H9 (cell line): Measurements from ENCODE around the gene CALR. TPM values are rescaled to one million over a fixed set of nuclear protein-coding genes. Genes with fewer than 3 reads are reported as not detected.

Experiments used
- DNase-seq: peaks from one replicate; pipeline ENCODE4 v3.0.0-alpha.2; 2017
- H2AFZ ChIP-seq: one replicate; pipeline ENCODE4 v1.6.1; 2013; ENCODE audit warnings: mild to moderate bottlenecking, low read length, control low read depth, moderate library complexity
- H2AK5ac ChIP-seq: 2 replicates; pipeline ENCODE4 v1.6.1; 2013; ENCODE audit warnings: low read length, control low read depth, mixed read lengths; ENCODE audit not compliant: insufficient read length
- H2BK120ac ChIP-seq: one replicate; pipeline ENCODE4 v1.6.1; 2013; ENCODE audit warnings: low read depth, mild to moderate bottlenecking, low read length, control low read depth, inconsistent platforms; ENCODE audit not compliant: poor library complexity, severe bottlenecking
- H2BK12ac ChIP-seq: 2 replicates; pipeline ENCODE4 v1.6.1; 2013; ENCODE audit warnings: low read length, control low read depth, mixed read lengths, low read depth; ENCODE audit not compliant: insufficient read length
- H2BK15ac ChIP-seq: 2 replicates; pipeline ENCODE4 v1.6.1; 2013; ENCODE audit warnings: low read depth, low read length, control low read depth
- H2BK20ac ChIP-seq: one replicate; pipeline ENCODE4 v1.6.1; 2013; ENCODE audit warnings: low read depth, mild to moderate bottlenecking, low read length, control low read depth, inconsistent platforms; ENCODE audit not compliant: poor library complexity, severe bottlenecking
- H2BK5ac ChIP-seq: 2 replicates; pipeline ENCODE4 v1.6.1; 2013; ENCODE audit warnings: low read length, control low read depth, mixed read lengths; ENCODE audit not compliant: insufficient read length
- H3K14ac ChIP-seq: 2 replicates; pipeline ENCODE4 v1.6.1; 2013; ENCODE audit warnings: low read length, control low read depth; ENCODE audit not compliant: insufficient read depth
- H3K18ac ChIP-seq: 2 replicates; pipeline ENCODE4 v1.6.1; 2013; ENCODE audit warnings: low read depth, mild to moderate bottlenecking, mixed read lengths, low read length, control low read depth; ENCODE audit not compliant: insufficient read length
- H3K23ac ChIP-seq: 2 replicates; pipeline ENCODE4 v1.6.1; 2013; ENCODE audit warnings: low read length, control low read depth, mixed read lengths, low read depth; ENCODE audit not compliant: insufficient read length
- H3K23me2 ChIP-seq: 2 replicates; pipeline ENCODE4 v1.6.1; 2013; ENCODE audit warnings: low read depth, mild to moderate bottlenecking, mixed read lengths, low read length, control low read depth; ENCODE audit not compliant: insufficient read length, poor library complexity, severe bottlenecking
- H3K27ac ChIP-seq: 2 replicates; pipeline ENCODE4 v1.5.1; 2013; ENCODE audit warnings: low read length, control low read depth, mixed read lengths, low read depth; ENCODE audit not compliant: insufficient read length
- H3K27me3 ChIP-seq: 2 replicates; pipeline ENCODE4 v1.6.1; 2013; ENCODE audit warnings: low read length, control low read depth, inconsistent platforms; ENCODE audit not compliant: insufficient read depth
- H3K4ac ChIP-seq: 2 replicates; pipeline ENCODE4 v1.6.1; 2013; ENCODE audit warnings: low read depth, mild to moderate bottlenecking, control low read depth, inconsistent platforms, low read length, moderate library complexity
- H3K4me1 ChIP-seq: 2 replicates; pipeline ENCODE4 v1.6.1; 2013; ENCODE audit warnings: low read length, control low read depth, inconsistent platforms; ENCODE audit not compliant: insufficient read depth
- H3K4me2 ChIP-seq: 2 replicates; pipeline ENCODE4 v1.6.1; 2013; ENCODE audit warnings: low read length, control low read depth, mixed read lengths; ENCODE audit not compliant: insufficient read length, insufficient read depth
- H3K56ac ChIP-seq: 2 replicates; pipeline ENCODE4 v1.6.1; 2013; ENCODE audit warnings: low read depth, mild to moderate bottlenecking, mixed read lengths, low read length, control low read depth; ENCODE audit not compliant: insufficient read length
- H3K79me1 ChIP-seq: 2 replicates; pipeline ENCODE4 v1.6.1; 2013; ENCODE audit warnings: low read depth, mild to moderate bottlenecking, moderate library complexity, low read length, control low read depth, inconsistent platforms; ENCODE audit not compliant: insufficient read depth, poor library complexity, severe bottlenecking
- H3K79me2 ChIP-seq: 2 replicates; pipeline ENCODE4 v1.6.1; 2013; ENCODE audit warnings: low read length, control low read depth, inconsistent platforms; ENCODE audit not compliant: insufficient read depth
- H3K9ac ChIP-seq: 2 replicates; pipeline ENCODE4 v1.6.1; 2013; ENCODE audit warnings: low read length, control low read depth, mixed read lengths; ENCODE audit not compliant: insufficient read length; ENCODE audit errors: extremely low read depth
- H3K9me3 ChIP-seq: one replicate; pipeline ENCODE4 v1.6.1; 2013; ENCODE audit warnings: low read depth, low read length, inconsistent platforms; ENCODE audit not compliant: control insufficient read depth
- H3T11ph ChIP-seq: one replicate; pipeline ENCODE4 v1.6.1; 2013; ENCODE audit warnings: mild to moderate bottlenecking, low read length, control low read depth, inconsistent platforms
- H4K20me1 ChIP-seq: one replicate; pipeline ENCODE4 v1.6.1; 2013; ENCODE audit not compliant: control insufficient read depth, insufficient read length, insufficient read depth
- H4K5ac ChIP-seq: 2 replicates; pipeline ENCODE4 v1.6.1; 2013; ENCODE audit warnings: low read depth, mild to moderate bottlenecking, mixed read lengths, low read length, control low read depth; ENCODE audit not compliant: insufficient read length
- H4K8ac ChIP-seq: replicated peaks from 2 replicates; pipeline ENCODE4 v1.6.1; 2013; ENCODE audit warnings: low read length, control low read depth, mixed read lengths, low read depth; ENCODE audit not compliant: insufficient read length
- H4K91ac ChIP-seq: 2 replicates; pipeline ENCODE4 v1.6.1; 2013; ENCODE audit warnings: low read depth, mild to moderate bottlenecking, moderate library complexity, mixed read lengths, low read length, control low read depth; ENCODE audit not compliant: insufficient read length
- H3K27ac Mint-ChIP-seq, 3 experiments: 2 replicates in 2 of 3; 3 replicates in 1 of 3; pipeline ENCODE4 v1.8.0; 2020 to 2021; ENCODE audit warnings: mixed read lengths in 3 of 3, mild to moderate bottlenecking in 1 of 3, moderate library complexity in 1 of 3
- H3K27me3 Mint-ChIP-seq: 2 replicates; pipeline ENCODE4 v1.8.0; 2021; ENCODE audit warnings: low read depth, mild to moderate bottlenecking, moderate library complexity, mixed read lengths
- H3K36me3 Mint-ChIP-seq, 3 experiments: 2 replicates in 2 of 3; 3 replicates in 1 of 3; pipeline ENCODE4 v1.8.0; 2020 to 2021; ENCODE audit warnings: low read depth in 3 of 3, mixed read lengths in 3 of 3; ENCODE audit not compliant: insufficient read depth in 1 of 3
- H3K4me1 Mint-ChIP-seq, 2 experiments: 2 replicates each; pipeline ENCODE4 v1.8.0; 2020; ENCODE audit warnings: mixed read lengths in 2 of 2
- H3K4me3 Mint-ChIP-seq, 2 experiments: 2 replicates in 1 of 2; 3 replicates in 1 of 2; pipeline ENCODE4 v1.8.0; 2020 to 2021; ENCODE audit warnings: mild to moderate bottlenecking in 2 of 2, mixed read lengths in 2 of 2, moderate library complexity in 1 of 2
- H3K9me3 Mint-ChIP-seq, 2 experiments: 2 replicates in 1 of 2; 3 replicates in 1 of 2; pipeline ENCODE4 v1.8.0; 2020; ENCODE audit warnings: mild to moderate bottlenecking in 2 of 2, mixed read lengths in 2 of 2, moderate library complexity in 1 of 2
- CTCF ChIP-seq: fragments of 200-600 bp; sonication (generic); conservative IDR thresholded peaks from 3 replicates; pipeline ENCODE4 v1.8.0; 2021; ENCODE audit warnings: antibody characterized with exemption, mild to moderate bottlenecking
- WGBS: extraction: QIAGEN DNeasy Blood & Tissue Kit; methylation state at CpG from one replicate; pipeline ENCODE4 v1.1.7; 2013; ENCODE audit warnings: missing lambda C conversion rate, low lambda C conversion rate, mixed read lengths; ENCODE audit not compliant: insufficient read length; ENCODE audit errors: extremely low coverage; 5-methylcytosine and 5-hydroxymethylcytosine counted together
- total RNA-seq: library from RNA; stranded (reverse); gene quantifications from 2 replicates; pipeline ENCODE4 v1.2.1, GENCODE V29; 2021

The CALR gene
- total RNA-seq, 1 experiment from 2014 or later, result 887 TPM

- H3K4me3 Mint-ChIP-seq, result no peak overlapping the region
- Histone ChIP-seq H3K4me1 (no peaks in the 10 kb centered on the region), H4K91ac (no peak overlapping the region), H3K79me1 (no peaks in the 10 kb centered on the region), H3K27me3 (no peaks in the 10 kb centered on the region; the same call in 1 of the 2 replicates), H4K20me1 (no peaks in the 10 kb centered on the region), H2AFZ (no peak overlapping the region), H3K9me3 (no peaks in the 10 kb centered on the region), H3K23me2 (no peaks in the 10 kb centered on the region), H3T11ph (no peak overlapping the region), H3K79me2 (no peaks in the 10 kb centered on the region), H3K27ac (no peak overlapping the region), H2BK20ac (no peak overlapping the region), H2BK15ac (no peak overlapping the region), H3K23ac (no peak overlapping the region), H4K8ac (no peak overlapping the region), H3K56ac (no peak overlapping the region), H2BK12ac (no peak overlapping the region), H2AK5ac (no peak overlapping the region), H3K14ac (no peak overlapping the region), H2BK120ac (no peak overlapping the region), H2BK5ac (no peak overlapping the region), H4K5ac (no peak overlapping the region), H3K4ac (no peak overlapping the region), H3K18ac (no peak overlapping the region), H3K4me2 (no peak overlapping the region), H3K9ac (no peak overlapping the region)
- no peak overlapping the region for H3K27ac Mint-ChIP-seq
- peaks cover 16% of the 10 kb centered on the region for H3K27me3 Mint-ChIP-seq
- TF ChIP-seq CTCF, result no peak
- no peaks in the 10 kb centered on the region; a peak in 1 of 5 replicates for H3K9me3 Mint-ChIP-seq
- DNase-seq, result no peak
- peaks cover 6 to 9% of the 10 kb centered on the region in 2 experiments for H3K4me1 Mint-ChIP-seq
- WGBS, result no CpG with 5 or more reads among the region's 6 CpGs
- H3K36me3 Mint-ChIP-seq, result no peaks in the 10 kb centered on the region
Measured at GRCh38 chr19:12982648-12983047, 44.2 kb downstream of the CALR start.
